Hindlimb muscle (tissue), 1 donor: ENCODE measurements around the gene DVL2. TPM values are rescaled to one million over a fixed set of nuclear protein-coding genes. Genes with fewer than 3 reads are reported as not detected.
A peak's percentile ranks its signal among the peaks of the same experiment; 100 is the strongest.

Experiments
- DNase-seq: peaks from one replicate; pipeline ENCODE4 v3.0.0-alpha.2; 2013
- polyA plus RNA-seq: library from polyadenylated mRNA; unstranded; fragments of 120-200 nt; gene quantifications from one replicate; pipeline ENCODE4 v1.2.1, GENCODE V29; 2013; ENCODE audit not compliant: insufficient read length

The DVL2 gene
- polyA plus RNA-seq, 1 donor: 40.6 TPM

- DNase-seq: no peak
Observed at GRCh38 chr17:7237761-7238419, 3.6 kb upstream of the DVL2 start.

GRCh38 chr17:7237266-7237760, 3.0 kb upstream of the DVL2 start:
- no peak for DNase-seq

GRCh38 chr17:7236808-7237207, 2.5 kb upstream of the DVL2 start:
- DNase-seq: no peak

GRCh38 chr17:7235693-7236665, 1.7 kb upstream of the DVL2 start:
- no peak for DNase-seq

GRCh38 chr17:7233701-7234082, 625 bp downstream of the DVL2 start:
- DNase-seq: no peak

GRCh38 chr17:7232114-7232513, 2.2 kb downstream of the DVL2 start:
- DNase-seq: no peak

GRCh38 chr17:7229504-7229903, 4.8 kb downstream of the DVL2 start:
- no peak for DNase-seq

- DNase-seq: no peak
Observed at GRCh38 chr17:7228920-7229319, 5.4 kb downstream of the DVL2 start.

GRCh38 chr17:7226721-7227710, 7.3 kb downstream of the DVL2 start:
- no peak for DNase-seq

- no peak for DNase-seq
Observed at GRCh38 chr17:7225711-7226331, 8.5 kb downstream of the DVL2 start.

- DNase-seq: no peak
Observed at GRCh38 chr17:7224661-7225111, 9.6 kb downstream of the DVL2 start.

- DNase-seq: no peak
Observed at GRCh38 chr17:7224110-7224509, 10.2 kb downstream of the DVL2 start.

GRCh38 chr17:7223375-7223774, 10.9 kb downstream of the DVL2 start:
- no peak for DNase-seq

GRCh38 chr17:7222972-7223292, 11.4 kb downstream of the DVL2 start:
- no peak for DNase-seq

GRCh38 chr17:7222093-7222971, 12.0 kb downstream of the DVL2 start:
- no peak for DNase-seq

- DNase-seq: no peak
Observed at GRCh38 chr17:7221278-7222092, 12.8 kb downstream of the DVL2 start.

- no peak for DNase-seq
Observed at GRCh38 chr17:7220593-7221277, 13.6 kb downstream of the DVL2 start.

- DNase-seq: peak; percentile 94
Observed at GRCh38 chr17:7219812-7220592, 14.3 kb downstream of the DVL2 start, which contains the start of the genes ACADVL and DLG4. TSS of gene ACADVL (plus strand) at chr17:7219938. CDS start at chr17:7219985, 47 bp downstream. TSS of gene DLG4 (minus strand) at chr17:7219836.
